Kidney (tissue), 14 donors: ENCODE data around the gene DGKI. TPM values are rescaled to one million over a fixed set of nuclear protein-coding genes. Genes with fewer than 3 reads are reported as not detected.

ENCODE experiments used
- DNase-seq, 5 donors: peaks; one replicate each; pipeline ENCODE4 v3.0.0-alpha.2; 2013 to 2020
- FAIRE-seq: peaks from 2 replicates; lab custom pipeline; 2012; peaks lifted over from hg19 to GRCh38; lab: Jason Lieb, UNC
- H3K27ac ChIP-seq, 2 donors: one replicate each; pipeline ENCODE4 v1.7.0; 2013; ENCODE audit warnings: low read depth in 2 of 2, low read length in 2 of 2, inconsistent platforms in 1 of 2
- H3K27me3 ChIP-seq: one replicate; pipeline ENCODE4 v1.7.1; 2013; ENCODE audit warnings: low read length, inconsistent platforms; ENCODE audit not compliant: control insufficient read depth, insufficient read depth
- H3K36me3 ChIP-seq, 3 donors: one replicate each; pipeline versions ENCODE4 v1.7.0 to v1.7.1; 2013; ENCODE audit warnings: low read length in 3 of 3, control low read depth in 1 of 3, inconsistent platforms in 1 of 3; ENCODE audit not compliant: insufficient read depth in 3 of 3, control insufficient read depth in 2 of 3
- H3K4me1 ChIP-seq, 3 donors: one replicate each; pipeline versions ENCODE4 v1.7.0 to v1.7.1; 2013; ENCODE audit warnings: low read length in 3 of 3, inconsistent platforms in 1 of 3, low read depth in 1 of 3; ENCODE audit not compliant: control insufficient read depth in 2 of 3, insufficient read depth in 2 of 3
- H3K4me3 ChIP-seq, 3 donors: one replicate each; pipeline versions ENCODE4 v1.7.0 to v1.8.1; 2013; ENCODE audit warnings: low read length in 3 of 3, control low read depth in 1 of 3, inconsistent platforms in 1 of 3
- H3K9ac ChIP-seq, 3 donors: one replicate each; pipeline versions ENCODE4 v1.7.0 to v1.7.1; 2013; ENCODE audit warnings: low read length in 3 of 3, control low read depth in 1 of 3, inconsistent platforms in 1 of 3
- H3K9me3 ChIP-seq, 3 donors: one replicate each; pipeline versions ENCODE4 v1.7.0 to v1.7.1; 2013; ENCODE audit warnings: low read length in 3 of 3, control low read depth in 1 of 3, inconsistent platforms in 1 of 3; ENCODE audit not compliant: control insufficient read depth in 2 of 3, insufficient read depth in 1 of 3
- CTCF ChIP-seq: IDR thresholded peaks from 3 replicates; pipeline ENCODE4 v1.5.1; 2012; ENCODE audit warnings: mild to moderate bottlenecking, moderate library complexity, borderline replicate concordance; ENCODE audit not compliant: insufficient read depth; ENCODE audit errors: extremely low read depth
- intact Hi-C: fragments of 100-400 bp; cut with DNase I; formaldehyde crosslinking; loops from one replicate; pipeline ENCODE4 v1.11.1; 2022
- polyA plus RNA-seq: library from polyadenylated mRNA; stranded (reverse); fragments of 350-450 nt; fragmentation: Illumina TruSeq; extraction: RNeasy Lipid Tissue Mini Kit (QIAGEN cat#74804); gene quantifications from one replicate; pipeline ENCODE4 v1.2.3, GENCODE V29; 2014; ENCODE audit warnings: low read depth, low replicate concordance; ENCODE audit not compliant: insufficient read depth
- total RNA-seq: library from RNA; stranded (reverse); fragmentation: NEBNext Ultra II Directional; extraction: Animal tissue kit (Norgen Biotek cat#: 25700); gene quantifications from one replicate; pipeline ENCODE4 v1.2.1, GENCODE V29; 2021
- donor health status: control.
- donor health status: control.
- donor health status: control.
- donor health status: control.
- donor health status: control.
- donor health status: DM: yes; HTN: yes; CAD: no.
- donor health status: Normal renal cell carcinoma (clear cell type).

DGKI gene
- total and polyA plus RNA-seq, 2 donors from 2014 or later: 1.3 to 2.5 TPM

GRCh38 chr7:137825489-137825888, 21.3 kb downstream of the DGKI start:
- Histone ChIP-seq H3K9ac (no peak overlapping the region), H3K27ac (no peak overlapping the region), H3K4me3 (no peak overlapping the region), H3K9me3 (no peaks in the 10 kb centered on the region), H3K36me3 (no peaks in the 10 kb centered on the region), H3K4me1 (no peaks in the 10 kb centered on the region), H3K27me3 (no peaks in the 10 kb centered on the region)
- DNase-seq (no peak), FAIRE-seq (no peak)
- TF ChIP-seq CTCF: no peak
- intact Hi-C loops: no loop called here

GRCh38 chr7:137820677-137821420, 25.9 kb downstream of the DGKI start:
- Histone ChIP-seq H3K9ac (no peak overlapping the region), H3K27ac (no peak overlapping the region), H3K4me3 (no peak overlapping the region), H3K36me3 (no peaks in the 10 kb centered on the region), H3K27me3 (no peaks in the 10 kb centered on the region), H3K4me1 (no peaks in the 10 kb centered on the region), H3K9me3 (no peaks in the 10 kb centered on the region)
- TF ChIP-seq CTCF: no peak
- DNase-seq (peak; percentile 46 to 67 (median 55)), FAIRE-seq (no peak)
- intact Hi-C loops: no loop called here

- no peak overlapping the region for H3K4me3 ChIP-seq
- intact Hi-C loops: no loop called here
- DNase-seq (no peak), FAIRE-seq (no peak)
- H3K36me3 ChIP-seq: no peaks in the 10 kb centered on the region
- no peaks in the 10 kb centered on the region for H3K4me1 ChIP-seq
- H3K9ac ChIP-seq: no peak overlapping the region
- no peaks in the 10 kb centered on the region for H3K27me3 ChIP-seq
- H3K27ac ChIP-seq: no peak overlapping the region
- TF ChIP-seq CTCF: no peak
- H3K9me3 ChIP-seq: no peaks in the 10 kb centered on the region
Observed at GRCh38 chr7:137820156-137820555, 26.6 kb downstream of the DGKI start.

GRCh38 chr7:137818036-137818435, 28.7 kb downstream of the DGKI start:
- TF ChIP-seq CTCF: no peak
- DNase-seq (no peak), FAIRE-seq (no peak)
- H3K4me3 ChIP-seq: no peak overlapping the region
- H3K9me3 ChIP-seq: no peaks in the 10 kb centered on the region
- H3K27me3 ChIP-seq: no peaks in the 10 kb centered on the region
- H3K27ac ChIP-seq: no peak overlapping the region
- intact Hi-C loops: no loop called here
- no peak overlapping the region for H3K9ac ChIP-seq
- no peaks in the 10 kb centered on the region for H3K4me1 ChIP-seq
- no peaks in the 10 kb centered on the region for H3K36me3 ChIP-seq
